Urothelium cell line (cell line): ENCODE data around the gene DCAF6.
"Not testable (repeated sequence)": the region's sequence is repeated elsewhere in the genome, so short reads cannot be mapped to it uniquely, and the experiment has no call there.

Experiments used
- DNase-seq: peaks from one replicate; pipeline ENCODE4 v3.0.0; 2011; ENCODE audit warnings: low spot score, mixed read lengths
- FAIRE-seq: peaks from 2 replicates; lab custom pipeline; 2011; peaks lifted over from hg19 to GRCh38; lab: Jason Lieb, UNC

The DCAF6 gene

GRCh38 chr1:167936068-167936929 is at the start of gene DCAF6:
Gene DCAF6 (plus strand): TSS chr1:167936683. CDS start chr1:167936912, 229 bp downstream.
- DNase-seq (peak; percentile 98), FAIRE-seq (peak; percentile 95)

GRCh38 chr1:167887187-167887586 is 49.3 kb upstream of the DCAF6 start:
- not testable (repeated sequence) for FAIRE-seq, DNase-seq

GRCh38 chr1:167890400-167890799 is 46.1 kb upstream of the DCAF6 start:
- no peak for FAIRE-seq
- DNase-seq = no peak

GRCh38 chr1:167893798-167894197 is 42.7 kb upstream of the DCAF6 start:
- FAIRE-seq (no peak), DNase-seq (no peak)

GRCh38 chr1:167898578-167899222 is 37.8 kb upstream of the DCAF6 start:
- DNase-seq = no peak
- FAIRE-seq = no peak

GRCh38 chr1:167899253-167899681 is 37.2 kb upstream of the DCAF6 start:
- no peak for DNase-seq
- FAIRE-seq = no peak

- FAIRE-seq (no peak), DNase-seq (no peak)
These were observed 35.6 kb upstream of the DCAF6 start for GRCh38 chr1:167900907-167901306.

- DNase-seq (no peak), FAIRE-seq (no peak)
These were observed 31.8 kb upstream of the DCAF6 start for GRCh38 chr1:167904652-167905130.

- FAIRE-seq (no peak), DNase-seq (no peak)
These were observed 31.3 kb upstream of the DCAF6 start for GRCh38 chr1:167905182-167905581.

- FAIRE-seq (no peak), DNase-seq (no peak)
These were observed 30.8 kb upstream of the DCAF6 start for GRCh38 chr1:167905671-167906070.

- DNase-seq (no peak), FAIRE-seq (no peak)
These were observed 26.7 kb upstream of the DCAF6 start for GRCh38 chr1:167909691-167910180.

GRCh38 chr1:167910530-167910929 is 26.0 kb upstream of the DCAF6 start:
- FAIRE-seq = no peak
- no peak for DNase-seq

GRCh38 chr1:167911413-167911812 is 25.1 kb upstream of the DCAF6 start:
- no peak for FAIRE-seq

GRCh38 chr1:167912294-167912693 is 24.2 kb upstream of the DCAF6 start:
- no peak for DNase-seq
- FAIRE-seq = no peak

More at GRCh38 chr1:167911413-167911812, 25.1 kb upstream of the DCAF6 start:
- no peak for DNase-seq

GRCh38 chr1:167913895-167914496 is 22.5 kb upstream of the DCAF6 start, which contains the start of gene ADCY10:
Gene ADCY10 (minus strand): TSS chr1:167914134. CDS start chr1:167905140, 8,994 bp downstream.
- FAIRE-seq = no peak

GRCh38 chr1:167915569-167915968 is 20.9 kb upstream of the DCAF6 start:
- FAIRE-seq (no peak), DNase-seq (no peak)

More at GRCh38 chr1:167913895-167914496, 22.5 kb upstream of the DCAF6 start, which contains the start of gene ADCY10:
- DNase-seq = no peak

- no peak for FAIRE-seq
- no peak for DNase-seq
These were observed 19.5 kb upstream of the DCAF6 start for GRCh38 chr1:167916766-167917511.

- no peak for DNase-seq
- no peak for FAIRE-seq
These were observed 14.5 kb upstream of the DCAF6 start for GRCh38 chr1:167922023-167922422.

GRCh38 chr1:167922611-167923074 is 13.8 kb upstream of the DCAF6 start:
- FAIRE-seq = no peak

More at GRCh38 chr1:167922611-167923074, 13.8 kb upstream of the DCAF6 start:
- DNase-seq = no peak
